K562 (cell line): ENCODE measurements around the gene CPED1. TPM values are rescaled to one million over a fixed set of nuclear protein-coding genes. Genes with fewer than 3 reads are reported as not detected.
A peak's percentile ranks its signal among the peaks of the same experiment; 100 is the strongest.

Experiments used
- ERF ChIP-seq: fragments of 450-650 bp; formaldehyde crosslinking; IDR thresholded peaks from 2 replicates; pipeline ENCODE4 v1.4.0; 2020; ENCODE audit warnings: mild to moderate bottlenecking, mixed read lengths
- ETS2 ChIP-seq: IDR thresholded peaks from 2 replicates; pipeline ENCODE4 v1.6.1; 2016; ENCODE audit warnings: borderline replicate concordance, missing genetic modification characterization, mild to moderate bottlenecking, moderate library complexity, missing compliant biosample characterization; ENCODE audit not compliant: poor library complexity, severe bottlenecking
- HIVEP1 ChIP-seq: fragments of 250-450 bp; sonication (Bioruptor Pico); IDR thresholded peaks from 2 replicates; pipeline ENCODE4 v1.4.0; 2020; ENCODE audit warnings: mild to moderate bottlenecking
- L3MBTL2 ChIP-seq: fragments of 450-650 bp; IDR thresholded peaks from 2 replicates; pipeline ENCODE4 v1.6.1; 2016; ENCODE audit warnings: mild to moderate bottlenecking, moderate library complexity
- ZBTB17 ChIP-seq: fragments of 450-650 bp; formaldehyde crosslinking; IDR thresholded peaks from 2 replicates; pipeline ENCODE4 v1.4.0; 2020; ENCODE audit warnings: mild to moderate bottlenecking
- ZFP1 ChIP-seq: fragments of 450-650 bp; formaldehyde crosslinking; IDR thresholded peaks from 2 replicates; pipeline ENCODE4 v1.4.0; 2020; ENCODE audit warnings: mild to moderate bottlenecking, mixed read lengths
- ZNF354B ChIP-seq: fragments of 250-450 bp; sonication (Bioruptor Pico); IDR thresholded peaks from 2 replicates; pipeline ENCODE4 v1.4.0; 2020
- polyA plus RNA-seq, 8 experiments: library from polyadenylated mRNA; depleted of rRNA in 4 of 8; stranded (reverse) in 5 of 8; unstranded in 3 of 8; fragments of >200 nt; fragmentation: Nextera tagmentation in 2 of 8; fragmentation: Illumina TruSeq in 1 of 8; extraction: Ambion mirVana in 2 of 8; extraction: Trizol in 1 of 8; gene quantifications; 2 replicates each; pipeline versions ENCODE4 v1.2.1 to v1.2.3, GENCODE V29; 2011 to 2014; ENCODE audit warnings: inconsistent platforms in 1 of 8, missing spikeins in 1 of 8
- total RNA-seq, 7 experiments: library from RNA; depleted of rRNA in 6 of 7; stranded (reverse); fragments of >200 nt in 6 of 7; fragmentation: Illumina TruSeq in 2 of 7; extraction: Trizol in 2 of 7; gene quantifications; 2 replicates each; pipeline versions ENCODE4 v1.2.1 to v1.2.3, GENCODE V29; 2011 to 2021; ENCODE audit warnings: low replicate concordance in 1 of 7
- TF ChIP-seq, protein P1 (sequence below), 2 experiments: fragments of 450-650 bp; IDR thresholded peaks; 2 replicates each; pipeline ENCODE4 v1.6.1; 2016; ENCODE audit warnings: mild to moderate bottlenecking in 2 of 2, borderline replicate concordance in 1 of 2, low read depth in 1 of 2, moderate library complexity in 1 of 2
- TF ChIP-seq, protein P2 (sequence below): fragments of 450-650 bp; formaldehyde crosslinking; IDR thresholded peaks from 2 replicates; pipeline ENCODE4 v1.4.0; 2020; ENCODE audit warnings: mild to moderate bottlenecking, moderate library complexity
- TF ChIP-seq, protein P3 (sequence below), 2 experiments: IDR thresholded peaks; 2 replicates each; pipeline ENCODE4 v1.6.1; 2011; ENCODE audit warnings: borderline replicate concordance in 1 of 2, control low read depth in 1 of 2, low read depth in 1 of 2, low read length in 1 of 2, mild to moderate bottlenecking in 1 of 2, mixed read lengths in 1 of 2, moderate library complexity in 1 of 2; ENCODE audit not compliant: insufficient read depth in 1 of 2, insufficient read length in 1 of 2, poor library complexity in 1 of 2, severe bottlenecking in 1 of 2; ENCODE audit errors: extremely low read depth in 1 of 2
- TF ChIP-seq, protein P4 (sequence below): fragments of 450-650 bp; formaldehyde crosslinking; IDR thresholded peaks from 2 replicates; pipeline ENCODE4 v1.4.0; 2022; ENCODE audit warnings: mild to moderate bottlenecking, moderate library complexity

The CPED1 gene
- total and polyA plus RNA-seq, 9 of the 15 experiments (the other 6 are each of a cell fraction or from before 2014, with no cell fraction given): 195 to 393 (median 290) TPM

DNA sequence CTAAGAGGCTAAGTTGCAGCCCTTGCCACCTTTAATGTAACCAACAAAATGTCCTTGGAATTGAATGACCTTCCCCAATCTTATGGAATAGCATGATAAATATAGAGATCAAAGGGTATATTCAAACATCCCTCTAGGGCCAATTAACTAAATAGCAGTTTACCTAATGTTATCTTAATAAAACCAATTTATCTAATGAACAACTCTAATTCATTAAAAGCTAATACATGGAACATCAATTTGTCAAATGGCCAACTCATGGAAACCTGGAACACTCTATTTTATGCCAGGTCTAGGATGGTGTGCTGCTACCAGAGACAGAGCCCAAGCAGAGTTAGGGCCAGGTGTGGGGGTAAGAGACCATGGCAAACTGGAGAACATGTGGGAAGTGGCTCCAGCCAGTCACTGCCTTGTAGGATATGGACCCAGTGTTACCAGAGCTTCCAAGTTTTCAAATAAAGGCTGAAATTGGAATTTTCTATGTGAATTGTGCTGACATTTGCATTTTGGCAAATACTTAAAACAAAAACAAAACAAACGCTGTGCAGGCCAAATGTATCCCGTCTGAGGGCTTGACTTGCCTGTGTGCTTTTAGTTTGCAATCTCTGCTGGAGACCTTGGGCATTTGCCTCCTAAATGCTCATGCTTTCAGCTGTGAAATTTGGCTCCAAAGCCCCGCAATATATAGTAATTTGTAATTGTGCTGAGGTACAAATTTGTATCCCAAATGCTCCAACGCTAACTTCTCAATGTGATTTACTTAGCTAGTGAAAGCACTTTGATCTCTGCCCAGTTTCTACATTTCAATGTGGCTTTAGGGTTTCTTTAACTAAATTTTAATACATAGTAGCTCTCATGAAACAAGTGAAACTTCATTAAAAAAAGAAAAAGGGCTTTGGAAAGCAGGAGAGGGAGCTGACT is 55.1 kb downstream of the CPED1 start (continued):
- TF ChIP-seq, protein P1, sequence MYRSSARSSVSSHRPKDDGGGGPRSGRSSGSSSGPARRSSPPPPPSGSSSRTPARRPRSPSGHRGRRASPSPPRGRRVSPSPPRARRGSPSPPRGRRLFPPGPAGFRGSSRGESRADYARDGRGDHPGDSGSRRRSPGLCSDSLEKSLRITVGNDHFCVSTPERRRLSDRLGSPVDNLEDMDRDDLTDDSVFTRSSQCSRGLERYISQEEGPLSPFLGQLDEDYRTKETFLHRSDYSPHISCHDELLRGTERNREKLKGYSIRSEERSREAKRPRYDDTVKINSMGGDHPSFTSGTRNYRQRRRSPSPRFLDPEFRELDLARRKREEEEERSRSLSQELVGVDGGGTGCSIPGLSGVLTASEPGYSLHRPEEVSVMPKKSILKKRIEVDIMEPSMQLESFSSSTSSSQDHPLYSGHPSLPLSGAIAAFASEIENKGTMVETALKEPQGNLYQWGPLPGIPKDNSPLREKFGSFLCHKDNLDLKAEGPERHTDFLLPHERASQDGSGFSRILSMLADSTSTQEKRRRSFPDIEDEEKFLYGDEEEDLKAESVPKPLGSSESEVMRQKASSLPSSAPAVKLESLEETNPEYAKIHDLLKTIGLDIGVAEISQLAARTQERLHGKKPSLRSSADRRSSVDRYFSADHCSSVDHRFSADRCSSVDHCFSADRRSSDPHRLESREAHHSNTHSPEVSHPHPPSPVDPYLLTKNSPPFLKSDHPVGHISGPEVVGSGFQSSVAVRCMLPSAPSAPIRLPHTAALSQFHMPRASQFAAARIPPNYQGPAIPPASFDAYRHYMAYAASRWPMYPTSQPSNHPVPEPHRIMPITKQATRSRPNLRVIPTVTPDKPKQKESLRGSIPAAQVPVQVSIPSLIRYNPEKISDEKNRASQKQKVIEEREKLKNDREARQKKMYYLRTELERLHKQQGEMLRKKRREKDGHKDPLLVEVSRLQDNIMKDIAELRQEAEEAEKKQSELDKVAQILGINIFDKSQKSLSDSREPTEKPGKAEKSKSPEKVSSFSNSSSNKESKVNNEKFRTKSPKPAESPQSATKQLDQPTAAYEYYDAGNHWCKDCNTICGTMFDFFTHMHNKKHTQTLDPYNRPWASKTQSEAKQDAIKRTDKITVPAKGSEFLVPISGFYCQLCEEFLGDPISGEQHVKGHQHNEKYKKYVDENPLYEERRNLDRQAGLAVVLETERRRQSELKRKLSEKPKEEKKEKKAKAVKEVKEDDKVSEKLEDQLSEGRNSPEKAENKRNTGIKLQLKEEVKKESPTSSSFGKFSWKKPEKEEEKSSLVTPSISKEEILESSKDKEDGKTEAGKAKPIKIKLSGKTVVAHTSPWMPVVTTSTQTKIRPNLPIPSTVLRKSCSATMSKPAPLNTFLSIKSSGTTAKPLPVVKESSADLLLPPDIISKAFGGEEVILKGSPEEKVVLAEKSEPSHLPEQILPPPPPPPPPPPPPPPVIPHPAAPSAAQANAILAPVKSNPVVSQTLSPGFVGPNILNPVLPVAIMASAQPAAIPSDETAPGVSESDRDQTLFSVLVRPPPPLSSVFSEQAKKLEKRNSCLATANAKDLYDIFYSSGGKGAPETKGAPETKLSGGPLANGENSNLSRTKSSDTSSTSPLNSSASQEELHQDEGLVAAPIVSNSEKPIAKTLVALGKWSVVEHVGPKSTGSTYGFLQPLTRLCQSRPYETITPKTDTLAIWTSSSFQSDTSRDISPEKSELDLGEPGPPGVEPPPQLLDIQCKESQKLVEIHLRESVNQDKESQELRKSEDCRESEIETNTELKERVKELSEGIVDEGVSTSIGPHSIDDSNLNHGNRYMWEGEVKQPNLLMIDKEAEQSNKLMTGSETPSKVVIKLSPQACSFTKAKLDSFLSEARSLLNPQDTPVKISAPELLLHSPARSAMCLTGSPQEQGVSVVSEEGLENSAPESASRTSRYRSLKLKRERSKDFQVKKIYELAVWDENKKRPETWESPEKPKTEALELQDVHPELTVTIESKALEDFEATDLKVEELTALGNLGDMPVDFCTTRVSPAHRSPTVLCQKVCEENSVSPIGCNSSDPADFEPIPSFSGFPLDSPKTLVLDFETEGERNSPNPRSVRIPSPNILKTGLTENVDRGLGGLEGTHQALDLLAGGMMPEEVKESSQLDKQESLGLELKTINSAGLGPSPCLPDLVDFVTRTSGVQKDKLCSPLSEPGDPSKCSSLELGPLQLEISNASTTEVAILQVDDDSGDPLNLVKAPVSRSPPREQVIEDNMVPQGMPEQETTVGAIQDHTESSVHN (IDR thresholded peaks at IDR 0.05; ENCODE audit: borderline replicate concordance in 1 of 2, low read depth in 1 of 2): no peak
- TF ChIP-seq, protein P2, sequence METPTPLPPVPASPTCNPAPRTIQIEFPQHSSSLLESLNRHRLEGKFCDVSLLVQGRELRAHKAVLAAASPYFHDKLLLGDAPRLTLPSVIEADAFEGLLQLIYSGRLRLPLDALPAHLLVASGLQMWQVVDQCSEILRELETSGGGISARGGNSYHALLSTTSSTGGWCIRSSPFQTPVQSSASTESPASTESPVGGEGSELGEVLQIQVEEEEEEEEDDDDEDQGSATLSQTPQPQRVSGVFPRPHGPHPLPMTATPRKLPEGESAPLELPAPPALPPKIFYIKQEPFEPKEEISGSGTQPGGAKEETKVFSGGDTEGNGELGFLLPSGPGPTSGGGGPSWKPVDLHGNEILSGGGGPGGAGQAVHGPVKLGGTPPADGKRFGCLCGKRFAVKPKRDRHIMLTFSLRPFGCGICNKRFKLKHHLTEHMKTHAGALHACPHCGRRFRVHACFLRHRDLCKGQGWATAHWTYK: peak; percentile 33; the same call in 1 of the 2 replicates
- TF ChIP-seq ZBTB17 (peak; percentile 65; the same call in 1 of the 2 replicates), L3MBTL2 (peak; percentile 18; the same call in 1 of the 2 replicates), ERF (CRISPR knock-in tag) (0 out of 2 replicates have a peak, but pooled peaks have one; percentile 33), HIVEP1 (CRISPR knock-in tag) (0 out of 2 replicates have a peak, but pooled peaks have one; percentile 73), ZNF354B (CRISPR knock-in tag) (0 out of 2 replicates have a peak, but pooled peaks have one; percentile 13), ZFP1 (CRISPR knock-in tag) (peak; percentile 58; the same call in 1 of the 2 replicates), ETS2 (tag) (no peak)
- TF ChIP-seq, protein P3, sequence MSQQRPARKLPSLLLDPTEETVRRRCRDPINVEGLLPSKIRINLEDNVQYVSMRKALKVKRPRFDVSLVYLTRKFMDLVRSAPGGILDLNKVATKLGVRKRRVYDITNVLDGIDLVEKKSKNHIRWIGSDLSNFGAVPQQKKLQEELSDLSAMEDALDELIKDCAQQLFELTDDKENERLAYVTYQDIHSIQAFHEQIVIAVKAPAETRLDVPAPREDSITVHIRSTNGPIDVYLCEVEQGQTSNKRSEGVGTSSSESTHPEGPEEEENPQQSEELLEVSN (IDR thresholded peaks at IDR 0.05; ENCODE audit: borderline replicate concordance in 1 of 2, extremely low read depth in 1 of 2, insufficient read depth in 1 of 2, insufficient read length in 1 of 2, low read depth in 1 of 2, low read length in 1 of 2, poor library complexity in 1 of 2, severe bottlenecking in 1 of 2): peak in 1 of 2 experiments; percentile 27
- TF ChIP-seq, protein P4, sequence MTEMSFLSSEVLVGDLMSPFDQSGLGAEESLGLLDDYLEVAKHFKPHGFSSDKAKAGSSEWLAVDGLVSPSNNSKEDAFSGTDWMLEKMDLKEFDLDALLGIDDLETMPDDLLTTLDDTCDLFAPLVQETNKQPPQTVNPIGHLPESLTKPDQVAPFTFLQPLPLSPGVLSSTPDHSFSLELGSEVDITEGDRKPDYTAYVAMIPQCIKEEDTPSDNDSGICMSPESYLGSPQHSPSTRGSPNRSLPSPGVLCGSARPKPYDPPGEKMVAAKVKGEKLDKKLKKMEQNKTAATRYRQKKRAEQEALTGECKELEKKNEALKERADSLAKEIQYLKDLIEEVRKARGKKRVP: 0 out of 2 replicates have a peak, but pooled peaks have one; percentile 61
